KOPT-K1 (cell line): ENCODE data around the gene MMS19.
"Not testable (repeated sequence)": the region's sequence is repeated elsewhere in the genome, so short reads cannot be mapped to it uniquely, and the experiment has no call there.

Experiments used
- H3K27ac ChIP-seq: fragments of 200-600 bp; sonication (generic); 2 replicates; pipeline ENCODE4 v1.5.1; 2016; ENCODE audit warnings: antibody characterized with exemption, mild to moderate bottlenecking, low read depth, low read length; ENCODE audit not compliant: poor library complexity, severe bottlenecking
- H3K36me3 ChIP-seq: fragments of 200-600 bp; sonication (generic); 2 replicates; pipeline ENCODE4 v1.5.1; 2017; ENCODE audit warnings: antibody characterized with exemption, mild to moderate bottlenecking, low read length, moderate library complexity; ENCODE audit not compliant: insufficient read depth
- H3K9me3 ChIP-seq: fragments of 200-600 bp; sonication (generic); 2 replicates; pipeline ENCODE4 v1.5.1; 2017; ENCODE audit warnings: antibody characterized with exemption, low read length, mild to moderate bottlenecking; ENCODE audit not compliant: insufficient read depth, poor library complexity, severe bottlenecking

MMS19 gene

GRCh38 chr10:97499561-97500296 lies 1.5 kb upstream of the MMS19 start:
- Histone ChIP-seq H3K27ac (no peak overlapping the region), H3K36me3 (peaks cover 4% of the 10 kb centered on the region; the same call in 1 of the 2 replicates), H3K9me3 (no peaks in the 10 kb centered on the region)

GRCh38 chr10:97498841-97499560 lies 779 bp upstream of the MMS19 start, which contains the start of gene UBTD1:
Gene UBTD1 (plus strand): TSS chr10:97498924. CDS start chr10:97499204, 280 bp downstream.
- H3K9me3 ChIP-seq, result no peaks in the 10 kb centered on the region
- peak within 1 kb of the TSS; percentile 76 for H3K27ac ChIP-seq
- H3K36me3 ChIP-seq, result peaks cover 7% of the 10 kb centered on the region; the same call in 1 of the 2 replicates

- Histone ChIP-seq H3K9me3 (no peaks in the 10 kb centered on the region), H3K27ac (peak overlapping the region; percentile 76), H3K36me3 (peaks cover 20% of the 10 kb centered on the region)
These were observed 598 bp downstream of the MMS19 start for GRCh38 chr10:97497572-97498075.

- Histone ChIP-seq H3K36me3 (peaks cover 20% of the 10 kb centered on the region), H3K27ac (no peak overlapping the region)
These were observed 3.2 kb downstream of the MMS19 start for GRCh38 chr10:97494863-97495506.

GRCh38 chr10:97494151-97494550 lies 4.1 kb downstream of the MMS19 start:
- peaks cover 20% of the 10 kb centered on the region for H3K36me3 ChIP-seq
- no peak overlapping the region for H3K27ac ChIP-seq
- H3K9me3 ChIP-seq, result no peaks in the 10 kb centered on the region

More at GRCh38 chr10:97494863-97495506, 3.2 kb downstream of the MMS19 start:
- H3K9me3 ChIP-seq, result no peaks in the 10 kb centered on the region

GRCh38 chr10:97490592-97490991 lies 7.6 kb downstream of the MMS19 start:
- peaks cover 28% of the 10 kb centered on the region for H3K36me3 ChIP-seq
- no peak overlapping the region for H3K27ac ChIP-seq
- no peaks in the 10 kb centered on the region for H3K9me3 ChIP-seq

- Histone ChIP-seq H3K27ac (no peak overlapping the region), H3K36me3 (peaks cover 50% of the 10 kb centered on the region), H3K9me3 (no peaks in the 10 kb centered on the region)
These were observed 12.5 kb downstream of the MMS19 start for GRCh38 chr10:97485647-97486281.

GRCh38 chr10:97483921-97484320 lies 14.3 kb downstream of the MMS19 start:
- Histone ChIP-seq H3K9me3 (no peaks in the 10 kb centered on the region), H3K27ac (no peak overlapping the region), H3K36me3 (peaks cover 68% of the 10 kb centered on the region)

- Histone ChIP-seq H3K9me3 (no peaks in the 10 kb centered on the region), H3K36me3 (peaks cover 72% of the 10 kb centered on the region), H3K27ac (no peak overlapping the region)
These were observed 14.7 kb downstream of the MMS19 start for GRCh38 chr10:97483506-97483905.

- peaks cover 80% of the 10 kb centered on the region for H3K36me3 ChIP-seq
- H3K27ac ChIP-seq, result no peak overlapping the region
- H3K9me3 ChIP-seq, result no peaks in the 10 kb centered on the region
These were observed 15.8 kb downstream of the MMS19 start for GRCh38 chr10:97482381-97482780.

GRCh38 chr10:97481071-97481470 lies 17.2 kb downstream of the MMS19 start:
- H3K9me3 ChIP-seq, result no peaks in the 10 kb centered on the region
- peaks cover 90% of the 10 kb centered on the region for H3K36me3 ChIP-seq
- H3K27ac ChIP-seq, result no peak overlapping the region

- Histone ChIP-seq H3K9me3 (no peaks in the 10 kb centered on the region), H3K27ac (no peak overlapping the region), H3K36me3 (peaks cover 92% of the 10 kb centered on the region)
These were observed 18.3 kb downstream of the MMS19 start for GRCh38 chr10:97479939-97480338.

GRCh38 chr10:97479410-97479809 lies 18.8 kb downstream of the MMS19 start:
- H3K9me3 ChIP-seq, H3K27ac ChIP-seq: not testable (repeated sequence)
- peaks cover 92% of the 10 kb centered on the region for H3K36me3 ChIP-seq

GRCh38 chr10:97475936-97476594 lies 22.2 kb downstream of the MMS19 start:
- Histone ChIP-seq H3K36me3 (peaks cover 100% of the 10 kb centered on the region), H3K27ac (no peak overlapping the region), H3K9me3 (no peaks in the 10 kb centered on the region)
